GM19468 (cell line): ENCODE results near the gene GSG1L.

ENCODE experiments used
- ATAC-seq: cut with Tn5 transposase; IDR thresholded peaks from one replicate; pipeline ENCODE4 v1.9.1; 2021; ENCODE audit warnings: mild to moderate bottlenecking, moderate library complexity, moderate number of reproducible peaks; ENCODE audit not compliant: unreplicated experiment; ENCODE audit errors: extremely low read depth

GSG1L gene

GRCh38 chr16:28063591-28064061 lies at the start of gene GSG1L:
TSS of gene GSG1L (minus strand) at chr16:28063714. CDS start at chr16:28063424, 290 bp downstream.
- no peak for ATAC-seq

- no peak for ATAC-seq
Measured at GRCh38 chr16:28112908-28113307, 49.4 kb upstream of the GSG1L start.

- ATAC-seq, result no peak
Measured at GRCh38 chr16:28110977-28111376, 47.5 kb upstream of the GSG1L start.

GRCh38 chr16:28110479-28110878 lies 47.0 kb upstream of the GSG1L start:
- ATAC-seq, result no peak

- ATAC-seq, result no peak
Measured at GRCh38 chr16:28110074-28110473, 46.6 kb upstream of the GSG1L start.

GRCh38 chr16:28108590-28109247 lies 45.2 kb upstream of the GSG1L start:
- ATAC-seq, result no peak

- ATAC-seq, result no peak
Measured at GRCh38 chr16:28107232-28107631, 43.7 kb upstream of the GSG1L start.

GRCh38 chr16:28106467-28107215 lies 43.1 kb upstream of the GSG1L start:
- no peak for ATAC-seq

- ATAC-seq, result no peak
Measured at GRCh38 chr16:28105954-28106353, 42.4 kb upstream of the GSG1L start.

GRCh38 chr16:28105297-28105696 lies 41.8 kb upstream of the GSG1L start:
- ATAC-seq, result no peak

GRCh38 chr16:28104404-28104803 lies 40.9 kb upstream of the GSG1L start:
- no peak for ATAC-seq

- no peak for ATAC-seq
Measured at GRCh38 chr16:28103516-28104170, 40.1 kb upstream of the GSG1L start.

GRCh38 chr16:28101533-28101890 lies 38.0 kb upstream of the GSG1L start:
- ATAC-seq, result no peak

GRCh38 chr16:28100810-28101532 lies 37.5 kb upstream of the GSG1L start:
- ATAC-seq, result no peak

- ATAC-seq, result no peak
Measured at GRCh38 chr16:28098959-28099945, 35.7 kb upstream of the GSG1L start.

GRCh38 chr16:28098171-28098958 lies 34.9 kb upstream of the GSG1L start:
- no peak for ATAC-seq

- no peak for ATAC-seq
Measured at GRCh38 chr16:28096983-28097899, 33.7 kb upstream of the GSG1L start.

- no peak for ATAC-seq
Measured at GRCh38 chr16:28093385-28093725, 29.8 kb upstream of the GSG1L start.
